Keratinocyte (primary cell): ENCODE measurements around the gene TMBIM1. TPM values are rescaled to one million over a fixed set of nuclear protein-coding genes. Genes with fewer than 3 reads are reported as not detected.
"Not testable (repeated sequence)": the region's sequence is repeated elsewhere in the genome, so short reads cannot be mapped to it uniquely, and the experiment has no call there.

ENCODE experiments used
- DNase-seq: peaks from one replicate; pipeline ENCODE4 v3.0.0-alpha.2; 2011; ENCODE audit warnings: low read depth, missing footprints, low spot score
- FAIRE-seq: peaks from 2 replicates; lab custom pipeline; 2011; peaks lifted over from hg19 to GRCh38; lab: Jason Lieb, UNC
- H2AFZ ChIP-seq: 2 replicates; pipeline ENCODE4 v1.6.0; 2012; ENCODE audit warnings: low read length, control low read depth, inconsistent platforms; ENCODE audit not compliant: control insufficient read depth
- H3K27ac ChIP-seq: 2 replicates; pipeline ENCODE4 v1.5.1; 2011; ENCODE audit warnings: low read length; ENCODE audit not compliant: control insufficient read depth, insufficient read depth
- H3K27me3 ChIP-seq: 3 replicates; pipeline ENCODE4 v1.6.0; 2011; ENCODE audit warnings: low read length; ENCODE audit not compliant: control insufficient read depth, insufficient read depth; ENCODE audit errors: extremely low read depth
- H3K36me3 ChIP-seq, 2 experiments: 2 replicates in 1 of 2; 3 replicates in 1 of 2; pipeline ENCODE4 v1.5.1; 2011; ENCODE audit warnings: low read length in 2 of 2, mild to moderate bottlenecking in 1 of 2; ENCODE audit not compliant: control insufficient read depth in 2 of 2, insufficient read depth in 2 of 2; ENCODE audit errors: extremely low read depth in 1 of 2
- H3K4me1 ChIP-seq: 3 replicates; pipeline ENCODE4 v1.5.1; 2011; ENCODE audit warnings: low read length; ENCODE audit not compliant: control insufficient read depth, insufficient read depth; ENCODE audit errors: extremely low read depth
- H3K4me2 ChIP-seq: 3 replicates; pipeline ENCODE4 v1.6.0; 2011; ENCODE audit warnings: low read depth, low read length; ENCODE audit not compliant: control insufficient read depth, insufficient read depth; ENCODE audit errors: extremely low read depth
- H3K4me3 ChIP-seq, 3 experiments: fragments of 200-600 bp in 1 of 3; sonication (generic) in 1 of 3; 2 replicates in 2 of 3; 3 replicates in 1 of 3; pipeline ENCODE4 v1.5.1; 2011 to 2016; ENCODE audit warnings: low read length in 3 of 3, mild to moderate bottlenecking in 3 of 3, control low read depth in 2 of 3, inconsistent platforms in 1 of 3, low read depth in 1 of 3, mixed read lengths in 1 of 3, mixed run types in 1 of 3, moderate library complexity in 1 of 3; ENCODE audit not compliant: control insufficient read depth in 2 of 3, insufficient read depth in 2 of 3; ENCODE audit errors: extremely low read depth in 1 of 3
- H3K79me2 ChIP-seq: 2 replicates; pipeline ENCODE4 v1.6.0; 2012; ENCODE audit warnings: low read length; ENCODE audit not compliant: control insufficient read depth, insufficient read depth
- H3K9ac ChIP-seq: 3 replicates; pipeline ENCODE4 v1.6.0; 2011; ENCODE audit warnings: low read length; ENCODE audit not compliant: control insufficient read depth, insufficient read depth; ENCODE audit errors: extremely low read depth
- H3K9me1 ChIP-seq: 3 replicates; pipeline ENCODE4 v1.6.0; 2011; ENCODE audit warnings: low read length; ENCODE audit not compliant: control insufficient read depth, insufficient read depth; ENCODE audit errors: extremely low read depth
- H3K9me3 ChIP-seq: 2 replicates; pipeline ENCODE4 v1.5.1; 2012; ENCODE audit warnings: low read depth, low read length; ENCODE audit not compliant: control insufficient read depth
- H4K20me1 ChIP-seq: 3 replicates; pipeline ENCODE4 v1.6.0; 2011; ENCODE audit warnings: low read length; ENCODE audit not compliant: control insufficient read depth, insufficient read depth; ENCODE audit errors: extremely low read depth
- CTCF ChIP-seq, 3 experiments: IDR thresholded peaks in 1 of 3; conservative IDR thresholded peaks in 1 of 3; optimal IDR thresholded peaks in 1 of 3; 2 replicates in 2 of 3; 3 replicates in 1 of 3; pipeline versions ENCODE3 to v1.5.1; 2011; ENCODE audit warnings: low read length in 3 of 3, mild to moderate bottlenecking in 3 of 3, moderate library complexity in 2 of 3, control low read depth in 1 of 3, inconsistent platforms in 1 of 3; ENCODE audit not compliant: insufficient read depth in 2 of 3; ENCODE audit errors: extremely low read depth in 1 of 3
- EZH2 ChIP-seq: IDR thresholded peaks from one replicate; pipeline ENCODE4 v1.6.1; 2012; ENCODE audit warnings: inconsistent platforms, mild to moderate bottlenecking, low read length, moderate library complexity
- dilution Hi-C: fragments of 300-500 bp; cut with MboI; formaldehyde crosslinking; loops from one replicate; pipeline ENCODE4 v1.7.0; 2020; ENCODE audit warnings: low sequenced_read_pairs; ENCODE audit not compliant: extremely low pct_ligation_motif_present
- polyA plus RNA-seq, 5 experiments: library from polyadenylated mRNA; depleted of rRNA in 3 of 5; stranded (reverse) in 3 of 5; stranded (forward) in 1 of 5; unstranded in 1 of 5; fragments of >200 nt; gene quantifications; 1 replicate in 1 of 5; 2 replicates in 3 of 5; 3 replicates in 1 of 5; pipeline versions ENCODE4 v1.2.1 to v1.2.3, GENCODE V29; 2011 to 2012; ENCODE audit warnings: missing spikeins in 2 of 5, low read depth in 1 of 5, low replicate concordance in 1 of 5

Gene TMBIM1
- polyA plus RNA-seq, 1 donor (not counting 4 experiments of a cell fraction or from before 2014, with no cell fraction given) = 609 TPM

- no peaks in the 10 kb centered on the region for H3K79me2 ChIP-seq
- H3K9ac ChIP-seq = no peak overlapping the region
- no peak for DNase-seq
- H3K9me1 ChIP-seq = peaks cover 6% of the 10 kb centered on the region
- no peak overlapping the region for H3K27ac ChIP-seq
- H3K9me3 ChIP-seq = no peaks in the 10 kb centered on the region
- H3K4me3 ChIP-seq = no peak overlapping the region
- H3K27me3 ChIP-seq = no peaks in the 10 kb centered on the region
- no peak overlapping the region for H3K4me2 ChIP-seq
- peaks cover 8% of the 10 kb centered on the region for H3K4me1 ChIP-seq
- no peaks in the 10 kb centered on the region for H3K36me3 ChIP-seq
- H4K20me1 ChIP-seq = no peaks in the 10 kb centered on the region
- no peak overlapping the region for H2AFZ ChIP-seq
- TF ChIP-seq EZH2 = no peak
- no peak for TF ChIP-seq CTCF (optimal IDR thresholded peaks at IDR 0.05 in 1 of 3, IDR thresholded peaks at IDR 0.05 in 1 of 3, conservative IDR thresholded peaks at IDR 0.05 in 1 of 3; ENCODE audit: extremely low read depth in 1 of 3, insufficient read depth in 2 of 3, low read length in 3 of 3)
- FAIRE-seq = no peak
- dilution Hi-C loops = no loop called here
Measured at GRCh38 chr2:218312267-218312756, 20.0 kb upstream of the TMBIM1 start.

GRCh38 chr2:218311541-218312266 lies 19.4 kb upstream of the TMBIM1 start:
- H3K79me2 ChIP-seq, DNase-seq, H3K27ac ChIP-seq, H3K4me1 ChIP-seq, dilution Hi-C loops, H3K9me3 ChIP-seq, H3K9ac ChIP-seq, H4K20me1 ChIP-seq, H3K27me3 ChIP-seq, H3K4me2 ChIP-seq, H2AFZ ChIP-seq, FAIRE-seq, H3K4me3 ChIP-seq, H3K36me3 ChIP-seq, H3K9me1 ChIP-seq: not testable (repeated sequence)
